Type B pancreatic cell (in vitro differentiated cells): ENCODE results near the gene PRIMPOL. TPM values are rescaled to one million over a fixed set of nuclear protein-coding genes. Genes with fewer than 3 reads are reported as not detected.

ENCODE experiments used
- DNase-seq: peaks from one replicate; pipeline ENCODE4 v3.0.0; 2021; ENCODE audit warnings: mixed read lengths; ENCODE audit not compliant: unreplicated experiment; ENCODE audit errors: extremely low spot score
- H3K27ac Mint-ChIP-seq: 2 replicates; pipeline ENCODE4 v1.8.0; 2021; ENCODE audit warnings: mild to moderate bottlenecking, mixed read lengths
- H3K27me3 Mint-ChIP-seq: 2 replicates; pipeline ENCODE4 v1.8.0; 2021; ENCODE audit warnings: mixed read lengths
- H3K36me3 Mint-ChIP-seq: 2 replicates; pipeline ENCODE4 v1.8.0; 2021; ENCODE audit warnings: mixed read lengths
- H3K4me1 Mint-ChIP-seq: one replicate; pipeline ENCODE4 v1.8.0; 2021; ENCODE audit warnings: mixed read lengths; ENCODE audit not compliant: unreplicated experiment
- H3K4me3 Mint-ChIP-seq: 2 replicates; pipeline ENCODE4 v1.8.0; 2021; ENCODE audit warnings: mild to moderate bottlenecking, mixed read lengths
- H3K9me3 Mint-ChIP-seq: 2 replicates; pipeline ENCODE4 v1.8.0; 2021; ENCODE audit warnings: mixed read lengths
- total RNA-seq: library from RNA; stranded (reverse); gene quantifications from 2 replicates; pipeline ENCODE4 v1.2.1, GENCODE V29; 2021; ENCODE audit warnings: low replicate concordance
- TF ChIP-seq, protein P1 (sequence below): fragments of 200-600 bp; sonication (generic); conservative IDR thresholded peaks from 2 replicates; pipeline ENCODE4 v1.5.0; 2021; ENCODE audit warnings: antibody characterized with exemption, mild to moderate bottlenecking

PRIMPOL gene
- total RNA-seq, 1 donor from 2014 or later: 24.6 TPM

DNA sequence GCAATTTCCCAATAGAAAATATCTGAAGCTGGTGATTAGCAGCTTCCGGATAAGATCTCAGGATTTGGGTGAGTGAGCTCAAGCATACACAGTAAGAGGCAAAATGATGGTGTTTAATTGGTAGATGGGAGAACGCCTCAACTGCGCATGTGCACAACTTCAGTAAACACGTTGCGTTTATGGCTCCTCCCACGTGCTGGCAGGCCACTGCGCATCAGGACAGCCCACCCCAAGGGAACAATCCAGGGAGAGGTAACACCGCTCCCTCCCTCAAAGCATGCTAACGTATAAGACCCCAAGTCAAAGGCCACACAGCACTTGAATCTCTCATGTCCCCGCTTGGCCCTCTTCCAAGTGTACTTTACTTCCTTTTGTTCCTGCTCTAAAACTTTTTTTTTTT, 94.7 kb downstream of the PRIMPOL start:
- TF ChIP-seq, protein P1, sequence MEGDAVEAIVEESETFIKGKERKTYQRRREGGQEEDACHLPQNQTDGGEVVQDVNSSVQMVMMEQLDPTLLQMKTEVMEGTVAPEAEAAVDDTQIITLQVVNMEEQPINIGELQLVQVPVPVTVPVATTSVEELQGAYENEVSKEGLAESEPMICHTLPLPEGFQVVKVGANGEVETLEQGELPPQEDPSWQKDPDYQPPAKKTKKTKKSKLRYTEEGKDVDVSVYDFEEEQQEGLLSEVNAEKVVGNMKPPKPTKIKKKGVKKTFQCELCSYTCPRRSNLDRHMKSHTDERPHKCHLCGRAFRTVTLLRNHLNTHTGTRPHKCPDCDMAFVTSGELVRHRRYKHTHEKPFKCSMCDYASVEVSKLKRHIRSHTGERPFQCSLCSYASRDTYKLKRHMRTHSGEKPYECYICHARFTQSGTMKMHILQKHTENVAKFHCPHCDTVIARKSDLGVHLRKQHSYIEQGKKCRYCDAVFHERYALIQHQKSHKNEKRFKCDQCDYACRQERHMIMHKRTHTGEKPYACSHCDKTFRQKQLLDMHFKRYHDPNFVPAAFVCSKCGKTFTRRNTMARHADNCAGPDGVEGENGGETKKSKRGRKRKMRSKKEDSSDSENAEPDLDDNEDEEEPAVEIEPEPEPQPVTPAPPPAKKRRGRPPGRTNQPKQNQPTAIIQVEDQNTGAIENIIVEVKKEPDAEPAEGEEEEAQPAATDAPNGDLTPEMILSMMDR: no peak
- no peak for DNase-seq
- H3K27me3 Mint-ChIP-seq: no peaks in the 10 kb centered on the region
- no peaks in the 10 kb centered on the region for H3K9me3 Mint-ChIP-seq
- H3K4me1 Mint-ChIP-seq: peaks cover 18% of the 10 kb centered on the region
- H3K36me3 Mint-ChIP-seq: no peaks in the 10 kb centered on the region
- H3K4me3 Mint-ChIP-seq: no peak overlapping the region
- no peak overlapping the region for H3K27ac Mint-ChIP-seq

Other genes with a start within 250 kb of the PRIMPOL start
- gene IRF2, start 175.2 kb upstream of the PRIMPOL start, total RNA-seq: 19.7 and 23.6 TPM in 2 replicates
- 38.9 and 40.8 TPM in 2 replicates for gene CASP3, start 291 bp upstream of the PRIMPOL start, total RNA-seq
- 23.1 and 52.1 TPM in 2 replicates for gene CENPU, start 84.4 kb downstream of the PRIMPOL start, total RNA-seq
- 89.0 and 156 TPM in 2 replicates for gene ACSL1, start 176.2 kb downstream of the PRIMPOL start, total RNA-seq